HUES6 (cell line): Measurements from ENCODE around the gene RSPH1.

Source experiments
- H3K27ac ChIP-seq: 2 replicates; pipeline ENCODE4 v1.7.0; 2013; ENCODE audit warnings: low read depth, mild to moderate bottlenecking, low read length, inconsistent platforms
- H3K27me3 ChIP-seq: 2 replicates; pipeline ENCODE4 v1.6.1; 2013; ENCODE audit warnings: low read length; ENCODE audit not compliant: control insufficient read depth, insufficient read depth
- H3K36me3 ChIP-seq: 2 replicates; pipeline ENCODE4 v1.6.1; 2013; ENCODE audit warnings: low read length; ENCODE audit not compliant: control insufficient read depth, insufficient read depth
- H3K4me1 ChIP-seq: 2 replicates; pipeline ENCODE4 v1.6.1; 2013; ENCODE audit warnings: low read length; ENCODE audit not compliant: control insufficient read depth, insufficient read depth
- H3K4me3 ChIP-seq: 2 replicates; pipeline ENCODE4 v1.5.1; 2013; ENCODE audit warnings: low read depth, low read length
- H3K9ac ChIP-seq: one replicate; pipeline ENCODE4 v1.6.1; 2013; ENCODE audit warnings: mild to moderate bottlenecking, low read length
- H3K9me3 ChIP-seq: 2 replicates; pipeline ENCODE4 v1.6.1; 2013; ENCODE audit warnings: low read depth, low read length; ENCODE audit not compliant: control insufficient read depth, insufficient read depth

Gene RSPH1

DNA sequence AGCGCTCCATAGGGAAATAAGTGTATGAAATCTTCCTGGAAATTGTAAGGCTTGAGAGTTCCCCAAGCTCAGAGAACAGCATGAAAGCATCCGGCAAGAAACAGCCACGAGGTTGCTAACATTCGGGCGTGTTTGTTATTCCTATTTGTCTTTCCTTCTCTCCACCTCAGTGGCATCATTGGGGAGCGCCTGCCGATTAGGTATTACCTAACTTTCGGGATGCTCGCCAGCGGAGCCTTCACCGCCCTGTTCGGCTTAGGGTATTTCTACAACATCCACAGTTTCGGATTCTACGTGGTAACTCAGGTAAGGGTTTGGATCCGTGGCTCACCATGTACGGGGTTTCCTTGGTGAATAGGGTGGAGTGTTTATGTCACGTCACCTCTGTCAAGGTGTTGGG lies 43.3 kb upstream of the RSPH1 start:
- H3K4me1 ChIP-seq = peaks cover 11% of the 10 kb centered on the region
- no peaks in the 10 kb centered on the region for H3K9me3 ChIP-seq
- peaks cover 25% of the 10 kb centered on the region for H3K36me3 ChIP-seq
- H3K27ac ChIP-seq = no peak overlapping the region
- H3K4me3 ChIP-seq = no peak overlapping the region
- H3K27me3 ChIP-seq = no peaks in the 10 kb centered on the region
- H3K9ac ChIP-seq = no peak overlapping the region

DNA sequence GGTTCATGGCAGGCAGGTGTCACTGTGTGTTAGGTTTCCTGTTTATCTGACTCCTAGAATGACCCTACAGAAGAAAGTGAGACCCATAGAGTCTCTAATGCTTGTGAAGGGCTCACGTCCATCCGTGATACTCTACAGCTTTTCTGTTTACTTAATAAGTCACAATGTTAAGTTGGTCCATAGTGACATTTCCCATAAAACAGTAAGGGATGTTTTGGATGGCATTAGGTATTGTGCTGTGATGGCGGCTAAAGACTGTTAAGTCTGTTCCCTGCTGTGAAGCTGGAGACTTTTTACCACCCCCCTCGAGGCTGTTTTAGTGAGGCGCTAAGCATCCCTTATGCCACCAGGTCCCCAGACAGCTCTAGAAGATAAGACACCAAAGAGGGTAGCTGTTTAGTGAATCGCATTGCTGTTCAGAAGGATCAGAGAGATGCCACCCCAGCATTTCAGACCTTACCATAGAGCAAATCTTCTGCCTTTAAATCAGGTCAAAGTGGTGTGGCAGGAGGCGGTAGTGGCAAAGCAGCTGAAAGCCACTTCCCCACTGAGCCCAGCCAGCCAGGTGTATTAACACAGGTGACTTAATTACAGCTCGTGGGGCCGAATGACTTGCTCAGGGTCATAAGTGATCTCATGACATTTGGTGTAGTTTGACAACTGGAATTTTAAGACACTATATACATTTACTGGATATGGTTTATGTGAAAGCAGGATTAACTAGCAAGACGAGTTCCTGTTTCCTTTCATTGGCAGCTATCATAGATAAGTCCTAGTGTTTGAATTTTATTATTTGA lies 42.7 kb upstream of the RSPH1 start:
- Histone ChIP-seq H3K9ac (no peak overlapping the region), H3K27ac (no peak overlapping the region), H3K36me3 (peaks cover 25% of the 10 kb centered on the region), H3K27me3 (no peaks in the 10 kb centered on the region), H3K4me1 (peaks cover 11% of the 10 kb centered on the region), H3K4me3 (no peak overlapping the region), H3K9me3 (no peaks in the 10 kb centered on the region)

DNA sequence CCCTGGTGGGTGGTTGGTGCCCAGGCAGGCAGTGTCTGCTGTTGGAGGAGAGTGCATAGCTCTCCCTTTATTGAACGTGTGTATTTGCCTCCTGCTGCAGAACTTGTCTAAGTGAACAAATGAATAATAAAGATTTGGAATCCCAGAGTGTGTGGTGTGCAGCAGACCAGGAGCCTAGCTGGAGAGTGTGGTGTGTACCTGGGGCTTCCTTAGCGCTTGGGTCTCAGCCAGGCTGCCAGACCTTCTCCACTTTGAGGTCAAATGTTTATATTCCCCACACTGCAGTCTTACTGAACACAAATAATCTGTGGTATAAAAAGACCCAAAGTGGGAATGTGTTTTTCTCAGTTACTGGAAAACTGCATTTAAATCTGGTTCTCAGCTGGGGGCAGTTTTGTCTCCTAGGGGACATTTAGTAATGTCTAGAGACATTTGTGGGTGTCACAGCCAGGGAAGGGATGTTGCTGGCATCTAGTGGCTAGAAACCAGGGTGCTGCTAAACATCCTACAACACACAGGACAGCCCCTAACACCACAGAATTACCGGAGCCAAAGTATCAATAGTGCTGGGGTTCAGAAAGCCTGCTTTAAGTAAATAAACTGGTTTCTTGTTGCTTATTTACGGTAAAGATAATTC lies 41.2 kb upstream of the RSPH1 start:
- Histone ChIP-seq H3K27me3 (no peaks in the 10 kb centered on the region), H3K36me3 (peaks cover 13% of the 10 kb centered on the region), H3K4me3 (no peak overlapping the region), H3K27ac (no peak overlapping the region), H3K4me1 (peaks cover 11% of the 10 kb centered on the region), H3K9ac (no peak overlapping the region), H3K9me3 (no peaks in the 10 kb centered on the region)

DNA sequence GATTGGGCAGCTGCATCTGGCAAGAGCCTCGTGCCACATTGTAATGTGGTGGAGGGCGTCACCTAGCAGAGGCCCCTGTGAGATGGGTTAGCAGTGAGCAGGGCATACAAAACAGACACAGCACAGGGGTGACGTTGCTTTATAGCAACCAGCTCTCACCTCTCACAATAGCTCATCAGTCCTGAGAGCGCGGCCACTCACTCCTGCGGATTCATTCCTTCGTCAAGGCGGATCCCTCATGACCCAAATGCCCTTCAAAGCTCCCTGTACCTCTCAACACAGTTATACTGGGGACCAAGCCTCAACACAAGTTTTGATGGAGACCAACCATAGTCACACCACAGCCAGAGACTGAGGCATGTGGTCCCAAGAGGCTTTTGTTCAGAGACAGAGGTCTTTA lies 40.6 kb upstream of the RSPH1 start:
- no peak overlapping the region for H3K9ac ChIP-seq
- H3K36me3 ChIP-seq = peaks cover 11% of the 10 kb centered on the region
- no peaks in the 10 kb centered on the region for H3K9me3 ChIP-seq
- no peak overlapping the region for H3K27ac ChIP-seq
- H3K4me3 ChIP-seq = no peak overlapping the region
- peaks cover 11% of the 10 kb centered on the region for H3K4me1 ChIP-seq
- no peaks in the 10 kb centered on the region for H3K27me3 ChIP-seq

DNA sequence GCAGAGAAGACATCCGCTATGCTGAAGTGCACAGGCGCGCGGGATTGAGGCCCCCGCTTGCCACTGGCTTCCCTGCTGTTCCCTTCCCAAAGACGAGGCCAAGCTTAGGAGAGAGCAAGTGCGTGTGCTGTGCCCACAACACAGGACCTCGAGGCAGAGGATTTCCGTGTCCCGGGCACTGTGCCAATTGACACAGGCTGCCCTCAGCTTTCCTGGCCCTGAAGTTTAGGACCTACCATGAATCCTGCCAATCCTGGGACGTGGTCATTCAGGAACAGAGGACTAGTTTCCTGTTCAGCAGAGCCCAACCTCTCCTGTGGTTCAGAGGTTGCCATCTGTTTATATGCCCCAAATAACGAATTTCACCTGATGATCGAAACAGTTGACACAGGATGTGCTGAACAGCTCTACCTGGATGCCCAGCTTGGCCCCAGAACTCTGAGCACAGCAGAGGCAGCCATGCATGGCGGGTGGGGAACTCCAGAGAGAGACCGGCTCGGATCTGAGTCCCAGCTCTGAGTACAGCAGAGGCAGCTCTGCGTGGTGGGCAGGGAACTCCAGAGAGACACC lies 39.7 kb upstream of the RSPH1 start:
- H3K4me1 ChIP-seq = peaks cover 14% of the 10 kb centered on the region
- no peak overlapping the region for H3K4me3 ChIP-seq
- H3K27ac ChIP-seq = no peak overlapping the region
- no peaks in the 10 kb centered on the region for H3K9me3 ChIP-seq
- no peaks in the 10 kb centered on the region for H3K27me3 ChIP-seq
- no peak overlapping the region for H3K9ac ChIP-seq
- peaks cover 11% of the 10 kb centered on the region for H3K36me3 ChIP-seq

DNA sequence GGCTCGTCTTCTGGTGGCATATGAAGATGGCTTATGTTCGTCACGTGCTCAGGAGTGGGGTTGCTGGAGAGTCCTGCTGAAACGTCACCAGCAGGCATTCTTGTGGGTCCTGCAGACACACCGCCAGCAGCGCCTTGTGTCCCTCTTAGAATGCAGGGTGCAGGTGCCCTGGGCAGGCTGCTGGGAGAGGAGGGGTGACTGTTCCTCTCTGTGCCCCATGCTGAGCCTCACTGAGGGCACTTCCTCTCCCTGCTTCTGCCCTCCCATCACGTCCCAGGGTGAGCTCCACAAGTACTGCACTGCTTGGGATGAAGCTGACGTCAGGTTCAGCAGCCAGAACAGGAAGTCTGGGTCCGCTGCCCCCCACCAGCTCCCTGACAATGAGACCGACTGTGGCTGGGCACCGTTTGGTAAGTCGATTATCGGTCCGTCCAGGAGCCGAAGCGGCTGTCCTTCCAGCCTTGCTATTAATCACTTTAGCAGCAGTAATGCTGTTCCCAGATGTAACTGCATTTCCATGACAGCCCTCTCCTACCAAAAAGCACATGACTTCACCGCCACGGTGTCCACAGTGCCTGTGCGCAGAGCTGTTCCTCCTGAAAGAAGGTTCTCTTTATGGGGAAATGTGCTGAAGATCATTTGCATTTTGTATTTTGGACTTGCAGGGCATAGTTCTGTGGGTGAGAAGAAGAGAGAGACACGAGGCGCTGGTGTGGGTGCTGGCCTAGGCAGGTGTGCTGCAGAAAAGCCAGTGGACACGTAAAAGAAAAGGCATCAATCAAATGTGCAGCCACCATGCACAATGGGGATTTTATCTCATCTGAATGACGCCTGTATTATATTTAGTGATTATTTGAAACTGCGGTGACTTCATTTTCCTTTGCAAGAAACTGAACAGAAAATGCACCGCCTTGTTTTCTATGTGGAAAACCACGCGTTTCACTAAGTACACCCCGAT lies 38.7 kb upstream of the RSPH1 start:
- H3K27ac ChIP-seq = no peak overlapping the region
- peaks cover 11% of the 10 kb centered on the region for H3K36me3 ChIP-seq
- peaks cover 14% of the 10 kb centered on the region for H3K4me1 ChIP-seq
- H3K9ac ChIP-seq = no peak overlapping the region
- H3K27me3 ChIP-seq = no peaks in the 10 kb centered on the region
- H3K9me3 ChIP-seq = no peaks in the 10 kb centered on the region
- H3K4me3 ChIP-seq = no peak overlapping the region

DNA sequence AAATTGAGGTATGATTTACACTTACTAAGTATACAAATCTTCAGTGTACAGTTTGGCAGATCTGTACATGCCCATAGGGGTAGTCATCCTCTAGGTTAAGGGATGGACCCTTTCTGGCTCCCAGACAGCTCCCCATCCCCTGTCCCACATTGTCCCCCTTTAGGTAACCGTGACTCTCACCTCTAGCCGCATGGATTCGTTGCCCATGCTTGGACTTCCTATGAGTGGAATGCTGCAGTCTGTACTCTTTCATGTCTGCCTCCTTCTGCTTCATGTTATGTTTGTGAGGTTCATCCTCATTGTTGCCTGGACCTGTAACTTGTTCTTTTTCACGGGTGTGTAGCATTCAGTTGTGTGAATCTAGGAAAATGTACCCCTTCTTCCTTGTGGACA lies 37.9 kb upstream of the RSPH1 start:
- H3K36me3 ChIP-seq = peaks cover 15% of the 10 kb centered on the region
- no peak overlapping the region for H3K4me3 ChIP-seq
- peaks cover 13% of the 10 kb centered on the region for H3K4me1 ChIP-seq
- no peak overlapping the region for H3K9ac ChIP-seq
- no peaks in the 10 kb centered on the region for H3K27me3 ChIP-seq
- no peak overlapping the region for H3K27ac ChIP-seq
- no peaks in the 10 kb centered on the region for H3K9me3 ChIP-seq

DNA sequence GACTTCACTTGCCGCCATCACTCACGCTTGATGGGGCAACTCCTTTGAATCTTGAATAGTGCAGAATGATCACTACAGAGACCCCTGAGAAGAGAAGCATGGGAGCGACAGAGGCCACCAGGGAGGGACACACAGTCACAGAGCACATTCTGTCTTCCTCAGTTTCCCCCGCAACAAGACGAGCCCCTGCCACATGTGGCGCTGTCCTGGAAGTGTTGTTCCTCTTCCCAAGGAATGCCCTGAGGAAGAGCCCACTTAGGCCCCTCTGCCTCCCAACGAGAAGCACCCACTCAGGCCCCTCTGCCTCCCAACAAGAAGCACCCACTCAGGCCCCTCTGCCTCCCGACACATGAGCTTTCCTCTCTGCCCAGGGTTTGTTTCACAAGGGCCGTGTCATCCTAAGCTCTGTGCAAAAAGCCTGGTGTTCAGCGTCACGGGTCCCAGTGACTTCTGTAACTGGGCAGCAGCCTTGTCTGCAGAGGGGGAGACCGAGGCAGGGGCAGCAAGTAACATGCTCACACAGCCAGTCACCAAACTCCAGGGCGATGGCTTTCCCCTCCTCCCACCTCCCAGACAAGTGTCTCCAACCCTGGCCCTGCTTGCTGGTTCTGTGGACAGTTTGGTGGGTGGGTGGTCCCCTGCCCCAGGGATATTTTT lies 37.4 kb upstream of the RSPH1 start:
- peaks cover 15% of the 10 kb centered on the region for H3K36me3 ChIP-seq
- H3K9ac ChIP-seq = no peak overlapping the region
- no peaks in the 10 kb centered on the region for H3K9me3 ChIP-seq
- H3K27ac ChIP-seq = no peak overlapping the region
- H3K4me1 ChIP-seq = peaks cover 8% of the 10 kb centered on the region
- H3K27me3 ChIP-seq = no peaks in the 10 kb centered on the region
- no peak overlapping the region for H3K4me3 ChIP-seq

DNA sequence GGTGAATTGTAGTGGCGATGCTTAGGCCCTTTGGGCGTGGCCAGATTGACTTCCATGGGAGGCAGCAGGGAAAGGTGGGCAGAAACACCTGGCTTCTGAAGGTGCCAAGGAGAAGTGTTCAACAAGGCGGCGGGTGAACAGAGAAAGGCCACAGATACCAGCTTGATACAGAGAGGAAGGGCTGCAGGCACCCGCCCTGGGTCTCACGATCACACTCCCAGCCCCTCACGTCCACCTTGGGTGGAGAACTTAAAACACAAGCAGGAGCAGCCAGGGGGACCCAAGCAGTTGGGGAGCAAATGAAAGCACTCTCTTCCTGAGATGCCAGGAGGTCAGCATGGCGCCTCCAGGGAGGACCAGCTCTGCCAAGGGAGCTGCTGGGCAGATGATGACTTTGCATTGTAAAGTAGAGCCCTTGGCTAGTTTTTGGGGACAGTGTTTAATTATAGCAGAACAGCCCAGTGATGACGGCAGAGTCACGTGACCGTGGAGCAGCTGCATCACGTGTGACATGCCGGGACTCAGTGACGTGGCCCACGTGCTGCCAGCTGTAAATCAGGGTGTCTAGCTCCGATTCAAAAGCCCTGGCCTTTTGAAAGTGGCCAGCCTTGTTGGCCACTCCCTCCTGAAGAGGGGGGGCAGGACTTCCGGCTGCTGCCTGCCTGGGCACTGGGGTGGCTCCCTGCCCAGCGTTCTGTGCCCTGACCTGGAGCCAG lies 36.6 kb upstream of the RSPH1 start:
- no peak overlapping the region for H3K27ac ChIP-seq
- peaks cover 6% of the 10 kb centered on the region for H3K4me1 ChIP-seq
- peaks cover 15% of the 10 kb centered on the region for H3K36me3 ChIP-seq
- no peaks in the 10 kb centered on the region for H3K9me3 ChIP-seq
- no peaks in the 10 kb centered on the region for H3K27me3 ChIP-seq
- no peak overlapping the region for H3K9ac ChIP-seq
- H3K4me3 ChIP-seq = no peak overlapping the region

DNA sequence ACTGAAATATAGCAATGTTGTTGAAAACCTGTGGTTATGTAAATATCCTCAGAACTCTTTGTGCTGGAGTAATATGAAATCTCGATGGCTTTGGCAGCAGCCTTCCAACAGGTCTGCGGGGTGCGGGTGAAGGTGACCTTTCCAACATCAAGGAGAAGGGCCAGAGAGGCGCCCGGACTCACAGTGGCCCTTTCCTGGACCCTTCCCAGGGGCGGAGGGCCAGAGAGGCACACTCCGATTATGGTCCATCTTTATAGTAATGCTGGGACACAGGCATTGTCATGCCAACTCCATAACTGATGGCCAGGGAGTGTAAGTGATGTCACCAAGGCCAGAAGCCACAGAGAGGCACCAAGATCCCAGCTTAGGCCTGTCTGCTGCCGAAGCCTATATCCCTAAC lies 35.7 kb upstream of the RSPH1 start:
- no peaks in the 10 kb centered on the region for H3K9me3 ChIP-seq
- H3K9ac ChIP-seq = no peak overlapping the region
- H3K36me3 ChIP-seq = peaks cover 15% of the 10 kb centered on the region

More for the DNA sequence above, 35.7 kb upstream of the RSPH1 start:
- Histone ChIP-seq H3K27me3 (no peaks in the 10 kb centered on the region), H3K4me1 (peaks cover 6% of the 10 kb centered on the region), H3K4me3 (no peak overlapping the region), H3K27ac (no peak overlapping the region)
